Endodermal cell (in vitro differentiated cells): Measurements from ENCODE around the gene KCNH4. TPM values are rescaled to one million over a fixed set of nuclear protein-coding genes. Genes with fewer than 3 reads are reported as not detected.
A peak's percentile ranks its signal among the peaks of the same experiment; 100 is the strongest.

Experiments
- DNase-seq: peaks from one replicate; pipeline ENCODE4 v3.0.0-alpha.2; 2017
- H3K27ac ChIP-seq: 2 replicates; pipeline ENCODE4 v1.5.1; 2013; ENCODE audit warnings: mild to moderate bottlenecking, low read depth, low read length, moderate library complexity
- H3K27me3 ChIP-seq: 2 replicates; pipeline ENCODE4 v1.6.1; 2013; ENCODE audit warnings: mild to moderate bottlenecking, low read length, moderate library complexity; ENCODE audit not compliant: insufficient read depth, control insufficient read depth, poor library complexity, severe bottlenecking
- H3K36me3 ChIP-seq: 2 replicates; pipeline ENCODE4 v1.7.0; 2013; ENCODE audit warnings: mild to moderate bottlenecking, low read length, moderate library complexity; ENCODE audit not compliant: control insufficient read depth, insufficient read depth
- H3K4me1 ChIP-seq: one replicate; pipeline ENCODE4 v1.7.0; 2013; ENCODE audit warnings: low read length; ENCODE audit not compliant: control insufficient read depth, insufficient read depth
- H3K4me3 ChIP-seq: 2 replicates; pipeline ENCODE4 v1.5.1; 2013; ENCODE audit warnings: mild to moderate bottlenecking, low read length, moderate library complexity
- H3K9ac ChIP-seq: 2 replicates; pipeline ENCODE4 v1.6.1; 2013; ENCODE audit warnings: mild to moderate bottlenecking, low read length, moderate library complexity; ENCODE audit not compliant: poor library complexity, severe bottlenecking; ENCODE audit errors: extremely low read depth
- H3K9me3 ChIP-seq: 2 replicates; pipeline ENCODE4 v1.6.1; 2013; ENCODE audit warnings: mild to moderate bottlenecking, low read length, moderate library complexity; ENCODE audit not compliant: control insufficient read depth
- H3K27ac Mint-ChIP-seq: 2 replicates; pipeline ENCODE4 v1.8.0; 2020; ENCODE audit warnings: mixed read lengths
- H3K27me3 Mint-ChIP-seq: 2 replicates; pipeline ENCODE4 v1.8.0; 2021; ENCODE audit warnings: mild to moderate bottlenecking, mixed read lengths; ENCODE audit not compliant: insufficient read depth
- H3K36me3 Mint-ChIP-seq: 2 replicates; pipeline ENCODE4 v1.8.0; 2020; ENCODE audit warnings: low read depth, mixed read lengths
- H3K4me1 Mint-ChIP-seq: 2 replicates; pipeline ENCODE4 v1.8.0; 2020; ENCODE audit warnings: mixed read lengths
- H3K4me3 Mint-ChIP-seq: 2 replicates; pipeline ENCODE4 v1.8.0; 2020; ENCODE audit warnings: mild to moderate bottlenecking, moderate library complexity, mixed read lengths
- H3K9me3 Mint-ChIP-seq: 2 replicates; pipeline ENCODE4 v1.8.0; 2020; ENCODE audit warnings: mild to moderate bottlenecking, mixed read lengths
- WGBS, 2 experiments: methylation state at CpG; one replicate each; pipeline versions ENCODE4 v1.1.5 to v1.1.7; 2013; ENCODE audit warnings: missing lambda C conversion rate in 2 of 2, mixed read lengths in 1 of 2; ENCODE audit not compliant: insufficient coverage in 1 of 2, insufficient read length in 1 of 2; 5-methylcytosine and 5-hydroxymethylcytosine counted together
- total RNA-seq, 2 donors: library from RNA; stranded (reverse); fragmentation: NEBNext Ultra II Directional in 1 of 2; extraction: Animal tissue kit (Norgen Biotek cat#: 25700) in 1 of 2; gene quantifications; 2 replicates in 1 of 2; 3 replicates in 1 of 2; pipeline ENCODE4 v1.2.1, GENCODE V29; 2021
- TF ChIP-seq, protein P1 (sequence below): fragments of 200-600 bp; sonication (generic); conservative IDR thresholded peaks from 2 replicates; pipeline ENCODE4 v1.5.0; 2021; ENCODE audit warnings: antibody characterized with exemption, mild to moderate bottlenecking

Gene KCNH4
- total RNA-seq, 2 donors from 2014 or later: not detected

DNA sequence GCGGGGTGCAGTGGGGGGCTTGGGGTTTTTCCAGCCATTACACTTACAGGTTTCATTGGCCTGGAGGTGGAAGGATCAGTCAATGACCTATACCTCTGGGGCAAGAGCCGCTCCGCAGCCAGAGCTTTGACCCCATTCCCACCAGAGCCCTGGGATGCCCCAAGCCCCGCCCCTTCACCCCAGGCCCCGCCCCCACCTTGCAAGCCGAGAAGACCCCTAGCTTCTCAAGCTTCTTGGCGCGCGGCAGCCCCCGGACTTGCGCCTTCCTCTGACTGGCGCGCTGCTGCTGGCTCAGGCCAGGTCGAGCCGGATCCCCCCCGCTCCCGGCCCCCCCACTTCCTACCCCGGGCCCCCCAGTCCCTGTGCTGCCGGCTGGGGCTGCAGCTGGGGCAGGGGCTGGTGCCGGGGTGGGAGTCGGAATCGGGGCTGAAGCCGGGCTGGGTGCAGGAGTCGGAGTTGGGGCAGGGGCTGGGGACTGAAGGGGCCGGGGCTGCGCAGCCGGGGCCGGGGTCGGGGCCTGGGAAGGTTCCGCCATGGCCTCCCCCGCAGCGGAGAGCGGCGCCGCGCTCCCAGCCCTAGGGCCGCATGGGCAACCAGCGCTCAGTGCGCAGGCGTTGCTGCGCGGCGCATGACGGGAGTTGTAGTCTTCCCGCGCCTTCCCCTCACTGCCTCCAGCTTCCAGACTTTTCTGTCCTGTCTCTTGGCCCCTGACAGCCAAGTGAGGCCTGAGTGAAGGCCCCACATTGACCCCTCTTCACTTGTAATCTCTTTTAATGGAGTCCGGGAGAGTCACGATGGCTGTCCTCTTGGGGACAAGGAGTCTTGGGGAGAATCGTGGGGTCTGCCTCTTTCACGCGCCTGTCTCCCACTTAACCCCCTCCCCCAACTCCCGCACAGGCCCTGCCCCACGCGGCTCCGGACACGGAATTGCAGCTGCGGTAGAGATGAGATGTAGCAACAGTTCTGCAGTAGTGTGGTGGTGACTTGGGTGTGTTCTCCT, 59.9 kb downstream of the KCNH4 start, which contains the start of gene KAT2A:
KAT2A (minus strand) TSS at position 598 of the 1,000 bp plus-strand sequence; CDS start at position 535, 63 bp downstream.
- Mint-ChIP-seq H3K9me3 (no peaks in the 10 kb centered on the region), H3K27me3 (no peaks in the 10 kb centered on the region), H3K4me3 (peak within 1 kb of the TSS; percentile 51), H3K36me3 (peaks cover 20% of the 10 kb centered on the region), H3K4me1 (peaks cover 7% of the 10 kb centered on the region), H3K27ac (peak within 1 kb of the TSS; percentile 52)
- H3K27me3 ChIP-seq: no peaks in the 10 kb centered on the region
- H3K9me3 ChIP-seq: no peaks in the 10 kb centered on the region
- peak within 1 kb of the TSS; percentile 20 for H3K9ac ChIP-seq
- peak within 1 kb of the TSS; percentile 64 for H3K4me3 ChIP-seq
- no peaks in the 10 kb centered on the region for H3K4me1 ChIP-seq
- peak; percentile 96 for DNase-seq
- TF ChIP-seq, protein P1, sequence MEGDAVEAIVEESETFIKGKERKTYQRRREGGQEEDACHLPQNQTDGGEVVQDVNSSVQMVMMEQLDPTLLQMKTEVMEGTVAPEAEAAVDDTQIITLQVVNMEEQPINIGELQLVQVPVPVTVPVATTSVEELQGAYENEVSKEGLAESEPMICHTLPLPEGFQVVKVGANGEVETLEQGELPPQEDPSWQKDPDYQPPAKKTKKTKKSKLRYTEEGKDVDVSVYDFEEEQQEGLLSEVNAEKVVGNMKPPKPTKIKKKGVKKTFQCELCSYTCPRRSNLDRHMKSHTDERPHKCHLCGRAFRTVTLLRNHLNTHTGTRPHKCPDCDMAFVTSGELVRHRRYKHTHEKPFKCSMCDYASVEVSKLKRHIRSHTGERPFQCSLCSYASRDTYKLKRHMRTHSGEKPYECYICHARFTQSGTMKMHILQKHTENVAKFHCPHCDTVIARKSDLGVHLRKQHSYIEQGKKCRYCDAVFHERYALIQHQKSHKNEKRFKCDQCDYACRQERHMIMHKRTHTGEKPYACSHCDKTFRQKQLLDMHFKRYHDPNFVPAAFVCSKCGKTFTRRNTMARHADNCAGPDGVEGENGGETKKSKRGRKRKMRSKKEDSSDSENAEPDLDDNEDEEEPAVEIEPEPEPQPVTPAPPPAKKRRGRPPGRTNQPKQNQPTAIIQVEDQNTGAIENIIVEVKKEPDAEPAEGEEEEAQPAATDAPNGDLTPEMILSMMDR: no peak
- peak within 1 kb of the TSS; percentile 49 for H3K27ac ChIP-seq
- WGBS, 2 experiments: 6 to 14% methylated on average over 18 to 53 of the region's 57 CpGs
- peaks cover 25% of the 10 kb centered on the region for H3K36me3 ChIP-seq

DNA sequence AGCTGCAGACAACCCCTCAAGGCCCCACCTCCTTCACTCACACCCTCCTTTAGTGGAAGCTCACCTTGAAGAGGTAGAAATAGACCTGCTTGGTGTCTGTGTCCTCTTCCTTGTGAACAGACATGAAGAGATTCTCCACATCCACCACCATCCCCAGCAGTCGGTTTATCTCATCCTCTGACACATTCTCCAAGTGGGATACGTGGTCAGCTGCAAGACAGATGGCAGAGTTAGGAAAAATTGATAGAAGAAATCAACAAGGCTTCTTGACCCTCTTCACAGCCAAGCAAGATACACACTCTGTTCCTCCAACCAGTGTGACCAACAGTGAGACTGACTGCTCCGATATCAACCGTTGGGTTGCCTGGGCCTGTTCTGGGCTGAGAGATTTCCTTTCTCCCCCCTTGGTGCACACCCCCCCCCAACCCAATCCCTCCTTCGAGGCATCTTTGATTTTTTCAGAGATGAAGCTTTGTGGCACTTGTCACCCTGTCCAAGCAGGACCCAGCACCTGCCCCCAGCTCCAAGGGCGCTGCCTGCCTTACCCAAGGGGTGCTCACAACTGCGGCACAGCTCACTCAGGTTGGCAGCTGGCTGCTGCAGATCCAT, 60.7 kb downstream of the KCNH4 start:
- Mint-ChIP-seq H3K4me3 (peak overlapping the region; percentile 51), H3K27me3 (no peaks in the 10 kb centered on the region), H3K9me3 (no peaks in the 10 kb centered on the region), H3K27ac (no peak overlapping the region), H3K4me1 (peaks cover 7% of the 10 kb centered on the region), H3K36me3 (peaks cover 20% of the 10 kb centered on the region)
- no peak for DNase-seq
- no peak overlapping the region for H3K27ac ChIP-seq
- H3K4me3 ChIP-seq: peak overlapping the region; percentile 64
- TF ChIP-seq, protein P1: no peak
- H3K4me1 ChIP-seq: no peaks in the 10 kb centered on the region
- no peaks in the 10 kb centered on the region for H3K9me3 ChIP-seq
- WGBS, 2 experiments: 80 to 86% methylated on average over 1 to 7 of the region's 7 CpGs
- peaks cover 27% of the 10 kb centered on the region for H3K36me3 ChIP-seq
- no peaks in the 10 kb centered on the region for H3K27me3 ChIP-seq
- H3K9ac ChIP-seq: no peak overlapping the region

DNA sequence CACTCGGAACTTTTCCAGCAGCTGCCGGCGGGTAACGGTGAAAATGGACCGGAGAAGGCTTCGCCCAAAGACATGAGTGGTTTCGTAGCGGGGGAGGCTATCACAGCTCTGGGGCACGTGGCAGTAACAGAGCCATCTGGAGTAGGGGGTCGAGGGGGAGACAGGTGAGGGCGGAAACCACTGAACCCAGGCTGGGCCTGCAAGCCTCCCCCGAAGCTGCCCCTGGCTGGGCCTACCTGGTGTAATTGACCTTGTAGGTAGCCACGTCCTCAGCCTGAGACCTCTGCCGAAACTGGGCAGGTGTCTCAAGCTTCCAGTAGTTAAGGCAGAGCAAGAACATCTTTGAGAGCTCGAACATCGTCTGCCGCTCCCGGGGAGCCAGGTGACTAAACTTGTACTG, 61.6 kb downstream of the KCNH4 start:
- TF ChIP-seq, protein P1: no peak
- H3K36me3 Mint-ChIP-seq: peaks cover 23% of the 10 kb centered on the region
- 93 to 97% methylated on average over 17 to 18 of the region's 18 CpGs for WGBS, 2 experiments

More for the DNA sequence above, 61.6 kb downstream of the KCNH4 start:
- no peaks in the 10 kb centered on the region for H3K9me3 Mint-ChIP-seq
- H3K4me3 Mint-ChIP-seq: peak overlapping the region; percentile 51
- no peak overlapping the region for H3K27ac Mint-ChIP-seq
- H3K27ac ChIP-seq: no peak overlapping the region
- H3K4me1 Mint-ChIP-seq: peaks cover 7% of the 10 kb centered on the region
- no peak for DNase-seq
- peaks cover 21% of the 10 kb centered on the region for H3K36me3 ChIP-seq
- H3K4me1 ChIP-seq: no peaks in the 10 kb centered on the region
- no peaks in the 10 kb centered on the region for H3K9me3 ChIP-seq
- H3K9ac ChIP-seq: no peak overlapping the region
- H3K4me3 ChIP-seq: no peak overlapping the region
- H3K27me3 ChIP-seq: no peaks in the 10 kb centered on the region
- H3K27me3 Mint-ChIP-seq: no peaks in the 10 kb centered on the region
